Measurements from ENCODE around the gene LRRC4.

GRCh38 chr7:127980901-127981300 lies 50.3 kb downstream of the LRRC4 start:
- TF ChIP-seq, protein P1, sequence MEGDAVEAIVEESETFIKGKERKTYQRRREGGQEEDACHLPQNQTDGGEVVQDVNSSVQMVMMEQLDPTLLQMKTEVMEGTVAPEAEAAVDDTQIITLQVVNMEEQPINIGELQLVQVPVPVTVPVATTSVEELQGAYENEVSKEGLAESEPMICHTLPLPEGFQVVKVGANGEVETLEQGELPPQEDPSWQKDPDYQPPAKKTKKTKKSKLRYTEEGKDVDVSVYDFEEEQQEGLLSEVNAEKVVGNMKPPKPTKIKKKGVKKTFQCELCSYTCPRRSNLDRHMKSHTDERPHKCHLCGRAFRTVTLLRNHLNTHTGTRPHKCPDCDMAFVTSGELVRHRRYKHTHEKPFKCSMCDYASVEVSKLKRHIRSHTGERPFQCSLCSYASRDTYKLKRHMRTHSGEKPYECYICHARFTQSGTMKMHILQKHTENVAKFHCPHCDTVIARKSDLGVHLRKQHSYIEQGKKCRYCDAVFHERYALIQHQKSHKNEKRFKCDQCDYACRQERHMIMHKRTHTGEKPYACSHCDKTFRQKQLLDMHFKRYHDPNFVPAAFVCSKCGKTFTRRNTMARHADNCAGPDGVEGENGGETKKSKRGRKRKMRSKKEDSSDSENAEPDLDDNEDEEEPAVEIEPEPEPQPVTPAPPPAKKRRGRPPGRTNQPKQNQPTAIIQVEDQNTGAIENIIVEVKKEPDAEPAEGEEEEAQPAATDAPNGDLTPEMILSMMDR (IDR thresholded peaks at IDR 0.05) = no peak
- TF ChIP-seq POLR2A (IDR thresholded peaks at IDR 0.05) = no peak

Measured in upper lobe of left lung (tissue), 4 donors.